H1 (cell line): Measurements from ENCODE around the gene MIF. TPM values are rescaled to one million over a fixed set of nuclear protein-coding genes. Genes with fewer than 3 reads are reported as not detected.

Experiments
- CTCF ChIA-PET: fragments of 300-600 bp; sonication (Branson Sonifier 250); formaldehyde crosslinking; loops from one replicate; lab custom pipeline; 2021; ENCODE audit not compliant: partially characterized antibody; lab: Charles Lee
- POLR2A ChIA-PET: fragments of 300-600 bp; sonication (Branson Sonifier 250); formaldehyde crosslinking; loops from one replicate; lab custom pipeline; 2021; ENCODE audit warnings: inconsistent platforms; ENCODE audit not compliant: partially characterized antibody; lab: Charles Lee
- DNase-seq, 2 experiments: peaks; one replicate each; pipeline versions ENCODE4 v3.0.0 to v3.0.0-alpha.2; 2010 to 2022; ENCODE audit warnings: low spot score in 2 of 2, low read depth in 1 of 2, mixed read lengths in 1 of 2
- FAIRE-seq: peaks from 2 replicates; lab custom pipeline; 2011; peaks lifted over from hg19 to GRCh38; lab: Jason Lieb, UNC
- H2AFZ ChIP-seq: 2 replicates; pipeline ENCODE4 v1.8.1; 2012; ENCODE audit warnings: low read length, inconsistent platforms
- H2AK5ac ChIP-seq: 2 replicates; pipeline ENCODE4 v1.6.1; 2013; ENCODE audit warnings: low read depth, low read length
- H2BK120ac ChIP-seq: replicated peaks from 2 replicates; pipeline ENCODE3; 2013; ENCODE audit warnings: low read depth, low read length, inconsistent platforms
- H2BK12ac ChIP-seq: 2 replicates; pipeline ENCODE4 v1.6.1; 2013; ENCODE audit warnings: low read depth, low read length
- H2BK15ac ChIP-seq: 2 replicates; pipeline ENCODE4 v1.6.1; 2013; ENCODE audit warnings: low read length
- H2BK20ac ChIP-seq: 2 replicates; pipeline ENCODE4 v1.6.1; 2013; ENCODE audit warnings: low read length
- H2BK5ac ChIP-seq: 2 replicates; pipeline ENCODE4 v1.6.1; 2013; ENCODE audit warnings: low read depth, low read length
- H3K14ac ChIP-seq: 2 replicates; pipeline ENCODE4 v1.6.1; 2013; ENCODE audit warnings: inconsistent platforms; ENCODE audit not compliant: insufficient read length
- H3K18ac ChIP-seq: 2 replicates; pipeline ENCODE4 v1.6.1; 2013; ENCODE audit warnings: low read length; ENCODE audit errors: extremely low read depth
- H3K23ac ChIP-seq: 2 replicates; pipeline ENCODE4 v1.6.1; 2013; ENCODE audit warnings: inconsistent platforms; ENCODE audit not compliant: insufficient read length
- H3K23me2 ChIP-seq: 2 replicates; pipeline ENCODE4 v1.6.1; 2013; ENCODE audit warnings: low read depth, low read length
- H3K27ac ChIP-seq: 2 replicates; pipeline ENCODE4 v1.6.1; 2011; ENCODE audit warnings: low read depth, low read length, inconsistent platforms
- H3K27me3 ChIP-seq, 4 experiments: replicated peaks in 1 of 4; 1 replicate in 1 of 4; 2 replicates in 3 of 4; pipeline versions ENCODE4 v1.6.1 to v1.8.1; 2011 to 2013; ENCODE audit warnings: low read length in 3 of 4, mild to moderate bottlenecking in 3 of 4, inconsistent platforms in 2 of 4, mixed read lengths in 2 of 4, moderate library complexity in 1 of 4; ENCODE audit not compliant: control insufficient read depth in 3 of 4, insufficient read depth in 3 of 4; ENCODE audit errors: extremely low read depth in 1 of 4
- H3K36me3 ChIP-seq, 4 experiments: 2 replicates each; pipeline versions ENCODE4 v1.6.1 to v1.8.1; 2011 to 2013; ENCODE audit warnings: mild to moderate bottlenecking in 4 of 4, low read length in 3 of 4, moderate library complexity in 2 of 4, control low read depth in 1 of 4, inconsistent platforms in 1 of 4; ENCODE audit not compliant: insufficient read depth in 4 of 4, control insufficient read depth in 2 of 4
- H3K4ac ChIP-seq: replicated peaks from 2 replicates; pipeline ENCODE3; 2013; ENCODE audit warnings: low read length, low read depth, mixed read lengths, inconsistent platforms; ENCODE audit not compliant: insufficient read length
- H3K4me1 ChIP-seq, 4 experiments: replicated peaks in 1 of 4; 1 replicate in 1 of 4; 2 replicates in 3 of 4; pipeline versions ENCODE4 v1.6.1 to v1.8.1; 2011 to 2013; ENCODE audit warnings: low read length in 3 of 4, inconsistent platforms in 2 of 4, mixed read lengths in 1 of 4; ENCODE audit not compliant: insufficient read depth in 4 of 4, control insufficient read depth in 3 of 4
- H3K4me2 ChIP-seq, 2 experiments: 2 replicates each; pipeline versions ENCODE4 v1.6.1 to v1.8.1; 2011 to 2013; ENCODE audit warnings: low read depth in 2 of 2, low read length in 2 of 2, control low read depth in 1 of 2, inconsistent platforms in 1 of 2, mild to moderate bottlenecking in 1 of 2; ENCODE audit not compliant: insufficient read depth in 1 of 2
- H3K4me3 ChIP-seq, 4 experiments: fragments of 200-600, 300-600 bp in 1 of 4; sonication (generic), shearing (Covaris generic), sonication (Bioruptor Twin) in 1 of 4; 2 replicates each; pipeline versions ENCODE4 v1.5.1 to v1.8.1; 2011 to 2016; ENCODE audit warnings: low read length in 4 of 4, low read depth in 3 of 4, control low read depth in 2 of 4, inconsistent platforms in 2 of 4, mild to moderate bottlenecking in 2 of 4, mixed read lengths in 1 of 4, moderate library complexity in 1 of 4; ENCODE audit not compliant: insufficient read depth in 2 of 4; ENCODE audit errors: extremely low read depth in 1 of 4
- H3K56ac ChIP-seq: replicated peaks from 2 replicates; pipeline ENCODE3; 2013; ENCODE audit warnings: low read depth, mild to moderate bottlenecking, mixed read lengths, low read length, inconsistent platforms; ENCODE audit not compliant: insufficient read length
- H3K79me1 ChIP-seq: 2 replicates; pipeline ENCODE4 v1.6.1; 2013; ENCODE audit warnings: low read depth, low read length, control low read depth
- H3K79me2 ChIP-seq, 2 experiments: 2 replicates each; pipeline versions ENCODE4 v1.6.1 to v1.8.1; 2012 to 2013; ENCODE audit warnings: low read length in 2 of 2, mild to moderate bottlenecking in 2 of 2, inconsistent platforms in 1 of 2; ENCODE audit not compliant: insufficient read depth in 2 of 2, control insufficient read depth in 1 of 2
- H3K9ac ChIP-seq, 4 experiments: replicated peaks in 1 of 4; 1 replicate in 1 of 4; 2 replicates in 3 of 4; pipeline versions ENCODE4 v1.6.1 to v1.8.1; 2011 to 2013; ENCODE audit warnings: low read depth in 3 of 4, low read length in 3 of 4, control low read depth in 2 of 4, mild to moderate bottlenecking in 2 of 4, moderate library complexity in 2 of 4, inconsistent platforms in 1 of 4; ENCODE audit errors: extremely low read depth in 1 of 4
- H3K9me3 ChIP-seq, 2 experiments: 2 replicates each; pipeline versions ENCODE4 v1.6.1 to v1.8.1; 2012 to 2013; ENCODE audit warnings: mild to moderate bottlenecking in 2 of 2, moderate library complexity in 2 of 2, control low read depth in 1 of 2, inconsistent platforms in 1 of 2, low read depth in 1 of 2, low read length in 1 of 2, mixed read lengths in 1 of 2; ENCODE audit not compliant: insufficient read depth in 2 of 2
- H4K20me1 ChIP-seq, 2 experiments: replicated peaks in 1 of 2; 2 replicates each; pipeline versions ENCODE3 to v1.8.1; 2011 to 2013; ENCODE audit warnings: inconsistent platforms in 2 of 2, low read length in 2 of 2, mild to moderate bottlenecking in 1 of 2; ENCODE audit not compliant: insufficient read depth in 2 of 2, control insufficient read depth in 1 of 2
- H4K5ac ChIP-seq: 2 replicates; pipeline ENCODE4 v1.6.1; 2013; ENCODE audit warnings: low read length, low read depth, mixed read lengths, inconsistent platforms; ENCODE audit not compliant: insufficient read length
- H4K8ac ChIP-seq: 2 replicates; pipeline ENCODE4 v1.8.0; 2013; ENCODE audit warnings: mild to moderate bottlenecking, moderate library complexity, low read length, inconsistent platforms; ENCODE audit not compliant: insufficient read depth; ENCODE audit errors: extremely low read depth
- H4K91ac ChIP-seq: replicated peaks from 2 replicates; pipeline ENCODE3; 2013; ENCODE audit warnings: low read length, mixed read lengths, inconsistent platforms; ENCODE audit not compliant: insufficient read length
- BACH1 ChIP-seq: IDR thresholded peaks from 2 replicates; pipeline ENCODE4 v1.6.1; 2012; ENCODE audit warnings: low read length, improper control_type of control experiment
- POLR2A ChIP-seq, 2 experiments: IDR thresholded peaks; 1 replicate in 1 of 2; 2 replicates in 1 of 2; pipeline ENCODE4 v1.6.1; 2011; ENCODE audit warnings: low read depth in 2 of 2, low read length in 2 of 2, mild to moderate bottlenecking in 2 of 2; ENCODE audit errors: control extremely low read depth in 1 of 2
- whole genome bisulfite sequencing, 2 experiments: shearing (Covaris generic) in 1 of 2; methylation state at CpG; one replicate each; pipeline versions ENCODE4 v1.1.6 to v1.1.7; 2013 to 2015; ENCODE audit warnings: low lambda C conversion rate in 2 of 2, mixed read lengths in 2 of 2, inconsistent platforms in 1 of 2, low coverage in 1 of 2, missing lambda C conversion rate in 1 of 2; ENCODE audit not compliant: insufficient replicate concordance in 2 of 2, insufficient coverage in 1 of 2, insufficient read length in 1 of 2; ENCODE audit errors: extremely low coverage in 1 of 2, missing lambda C conversion rate in 1 of 2; 5-methylcytosine and 5-hydroxymethylcytosine counted together
- polyA plus RNA-seq, 7 experiments: library from polyadenylated mRNA; depleted of rRNA in 3 of 7; stranded (reverse) in 5 of 7; unstranded in 2 of 7; fragments of >200 nt in 5 of 7; fragments of 200-250 nt in 2 of 7; gene quantifications; 1 replicate in 5 of 7; 2 replicates in 1 of 7; 4 replicates in 1 of 7; pipeline versions ENCODE4 v1.2.1 to v1.2.3, GENCODE V29; 2011 to 2013; ENCODE audit warnings: missing spikeins in 2 of 7, mixed read lengths in 2 of 7
- total RNA-seq: library from RNA; stranded (reverse); fragmentation: NEBNext Ultra II Directional; extraction: Animal tissue kit (Norgen Biotek cat#: 25700); gene quantifications from 2 replicates; pipeline ENCODE4 v1.2.1, GENCODE V29; 2021

Gene MIF
- total and polyA plus RNA-seq, 2 of the 8 experiments (the other 6 are each of a cell fraction or from before 2014, with no cell fraction given): 1,082 to 1,870 TPM

DNA sequence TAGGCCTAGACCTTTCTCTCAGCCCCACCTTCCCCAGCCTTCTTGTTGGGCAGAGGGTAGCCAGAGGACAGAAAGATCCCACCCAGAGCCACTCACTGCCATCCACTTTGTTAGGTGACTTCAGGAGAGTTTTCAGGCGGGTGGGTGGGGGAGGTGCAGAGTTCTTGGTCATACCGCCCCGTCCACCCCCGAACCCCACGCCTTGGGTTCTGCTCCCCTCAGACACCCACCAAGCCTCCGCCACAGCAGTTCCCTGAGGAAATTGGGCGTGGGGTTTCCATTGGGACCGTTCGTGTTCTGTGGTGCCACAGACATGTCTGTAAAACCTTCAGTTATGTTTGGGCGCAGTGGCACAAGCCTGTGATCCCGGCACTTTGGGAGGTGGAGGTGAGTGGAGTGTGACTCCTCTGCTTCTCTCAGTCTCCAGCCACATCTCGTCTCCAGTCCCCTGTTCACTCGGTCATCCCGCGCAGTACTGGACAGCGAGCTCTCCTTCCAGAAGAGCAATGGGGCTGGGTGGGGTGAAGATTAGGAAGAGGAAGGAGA, 1.5 kb downstream of the MIF start:
- H3K9ac ChIP-seq: peak overlapping the region in 2 of 4 experiments; percentile 90 to 91; a peak in 1 of 7 replicates
- peak overlapping the region; percentile 8 for H4K5ac ChIP-seq
- no peak overlapping the region for H4K91ac ChIP-seq
- H3K56ac ChIP-seq: no peak overlapping the region
- H3K14ac ChIP-seq: no peak overlapping the region
- H3K79me1 ChIP-seq: no peaks in the 10 kb centered on the region; the same call in none of the 2 replicates
- H3K27me3 ChIP-seq: peaks cover 0 to 2% (median under 1%) of the 10 kb centered on the region in 4 experiments; a peak in 2 of 7 replicates
- H4K8ac ChIP-seq: no peak overlapping the region; the same call in 1 of the 2 replicates
- H2BK12ac ChIP-seq: no peak overlapping the region
- ChIA-PET CTCF (interaction anchor here (1.3 to 2.0 kb wide), 4 partner anchors 14 to 61 kb away, joined by 3 to 13 read pairs (median 5); no protein-coding TSS in a partner anchor), POLR2A (interaction anchor here (0.7 to 3.0 kb wide), 6 partner anchors 8 to 241 kb away, joined by 3 to 23 read pairs (median 7); no protein-coding TSS in a partner anchor)
- H3K4me2 ChIP-seq: peak overlapping the region; percentile 58 to 86
- H2BK20ac ChIP-seq: no peak overlapping the region
- H2AK5ac ChIP-seq: 0 out of 2 replicates have a peak overlapping the region, but pooled peaks have one; percentile 2
- no peak for DNase-seq
- peaks cover 0 to 7% of the 10 kb centered on the region in 2 experiments; a peak in 1 of 4 replicates for H3K79me2 ChIP-seq
- H3K9me3 ChIP-seq: peaks cover 10 to 11% of the 10 kb centered on the region in 2 experiments; a peak in 2 of 4 replicates
- H3K27ac ChIP-seq: no peak overlapping the region
- peaks cover 14 to 20% (median 18%) of the 10 kb centered on the region in 4 experiments for H3K36me3 ChIP-seq
- peaks cover 9 to 34% (median 15%) of the 10 kb centered on the region in 4 experiments for H3K4me1 ChIP-seq
- H3K23me2 ChIP-seq: peaks cover 6% of the 10 kb centered on the region
- no peak overlapping the region for H2BK120ac ChIP-seq
- no peak overlapping the region for H2AFZ ChIP-seq
- H4K20me1 ChIP-seq: peaks cover 5 to 11% of the 10 kb centered on the region in 2 experiments
- TF ChIP-seq BACH1: no peak
- peak; percentile 42 to 50; a peak in 2 of 3 replicates for TF ChIP-seq POLR2A (IDR thresholded peaks at IDR 0.05; ENCODE audit: control extremely low read depth in 1 of 2, low read depth in 2 of 2, low read length in 2 of 2)
- peak overlapping the region; percentile 97 for H2BK5ac ChIP-seq
- H3K4me3 ChIP-seq: peak overlapping the region; percentile 72 to 91 (median 81)
- H3K4ac ChIP-seq: peak overlapping the region; percentile 61
- FAIRE-seq: no peak
- peak overlapping the region; percentile 92 for H3K18ac ChIP-seq
- H2BK15ac ChIP-seq: no peak overlapping the region
- no peak overlapping the region for H3K23ac ChIP-seq
- 87% methylated on average over 16 of the region's 16 CpGs; no CpG with 5 or more reads in 1 of the 2 experiments for WGBS, 2 experiments
